Loucy (cell line): ENCODE data around the gene RNF32.

Experiments used
- EZH2phosphoT487 ChIP-seq: fragments of 200-600 bp; IDR thresholded peaks from 2 replicates; pipeline ENCODE4 v1.6.1; 2018; ENCODE audit warnings: antibody characterized with exemption, mild to moderate bottlenecking, moderate library complexity, borderline replicate concordance
- TF ChIP-seq, protein P1 (sequence below): fragments of 200-600 bp; sonication (generic); conservative IDR thresholded peaks from 2 replicates; pipeline ENCODE4 v1.5.1; 2014; ENCODE audit warnings: mild to moderate bottlenecking, antibody characterized with exemption, low read length

DNA sequence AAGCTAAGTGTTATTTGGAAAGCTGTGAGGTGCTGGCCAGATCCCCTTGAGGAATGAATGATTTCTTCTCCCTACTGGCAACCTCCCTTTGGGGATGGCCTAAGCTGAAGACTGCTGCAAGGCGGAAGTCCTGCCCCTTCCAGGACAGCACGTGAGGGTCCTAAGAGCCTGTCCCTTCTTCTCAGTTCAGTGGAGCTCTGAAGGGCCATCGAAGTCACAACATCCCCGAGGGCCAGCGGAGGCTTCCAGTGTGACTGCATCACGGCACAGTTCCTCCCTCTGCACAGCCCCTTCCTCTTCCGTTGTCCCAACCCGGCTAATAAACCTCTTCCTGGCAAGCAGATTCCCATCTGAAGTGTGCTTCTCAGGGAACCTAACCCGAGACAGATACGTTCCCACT lies 43.7 kb downstream of the RNF32 start:
- TF ChIP-seq, protein P1, sequence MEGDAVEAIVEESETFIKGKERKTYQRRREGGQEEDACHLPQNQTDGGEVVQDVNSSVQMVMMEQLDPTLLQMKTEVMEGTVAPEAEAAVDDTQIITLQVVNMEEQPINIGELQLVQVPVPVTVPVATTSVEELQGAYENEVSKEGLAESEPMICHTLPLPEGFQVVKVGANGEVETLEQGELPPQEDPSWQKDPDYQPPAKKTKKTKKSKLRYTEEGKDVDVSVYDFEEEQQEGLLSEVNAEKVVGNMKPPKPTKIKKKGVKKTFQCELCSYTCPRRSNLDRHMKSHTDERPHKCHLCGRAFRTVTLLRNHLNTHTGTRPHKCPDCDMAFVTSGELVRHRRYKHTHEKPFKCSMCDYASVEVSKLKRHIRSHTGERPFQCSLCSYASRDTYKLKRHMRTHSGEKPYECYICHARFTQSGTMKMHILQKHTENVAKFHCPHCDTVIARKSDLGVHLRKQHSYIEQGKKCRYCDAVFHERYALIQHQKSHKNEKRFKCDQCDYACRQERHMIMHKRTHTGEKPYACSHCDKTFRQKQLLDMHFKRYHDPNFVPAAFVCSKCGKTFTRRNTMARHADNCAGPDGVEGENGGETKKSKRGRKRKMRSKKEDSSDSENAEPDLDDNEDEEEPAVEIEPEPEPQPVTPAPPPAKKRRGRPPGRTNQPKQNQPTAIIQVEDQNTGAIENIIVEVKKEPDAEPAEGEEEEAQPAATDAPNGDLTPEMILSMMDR = no peak
- no peak for TF ChIP-seq EZH2phosphoT487
